Tibial nerve (tissue), 4 donors: ENCODE measurements around the gene KRT71. TPM values are rescaled to one million over a fixed set of nuclear protein-coding genes. Genes with fewer than 3 reads are reported as not detected.
A peak's percentile ranks its signal among the peaks of the same experiment; 100 is the strongest.

ENCODE experiments used
- DNase-seq, 2 donors: peaks; one replicate each; pipeline ENCODE4 v3.0.0-alpha.2; 2019; ENCODE audit warnings: low spot score in 2 of 2
- H3K27ac ChIP-seq, 4 donors: fragments of 200-600 bp; sonication (generic) in 3 of 4; one replicate each; pipeline ENCODE4 v1.5.1; 2017 to 2019; ENCODE audit warnings: mild to moderate bottlenecking in 1 of 4
- H3K27me3 ChIP-seq, 2 donors: fragments of 200-600 bp; sonication (generic) in 1 of 2; one replicate each; pipeline versions ENCODE4 v1.5.1 to v1.6.0; 2017 to 2019
- H3K36me3 ChIP-seq, 3 donors: fragments of 200-600 bp; sonication (generic); one replicate each; pipeline ENCODE4 v1.5.1; 2018 to 2019
- H3K4me1 ChIP-seq, 4 donors: fragments of 200-600 bp; sonication (generic) in 3 of 4; one replicate each; pipeline ENCODE4 v1.5.1; 2017 to 2019
- H3K4me3 ChIP-seq, 4 donors: fragments of 200-600 bp; sonication (generic) in 3 of 4; one replicate each; pipeline ENCODE4 v1.5.1; 2017 to 2019; ENCODE audit warnings: mild to moderate bottlenecking in 1 of 4, moderate library complexity in 1 of 4
- H3K9me3 ChIP-seq, 4 donors: fragments of 200-600 bp; sonication (generic) in 3 of 4; one replicate each; pipeline ENCODE4 v1.5.1; 2017 to 2019
- EP300 ChIP-seq, 2 donors: sonication (generic); formaldehyde crosslinking; IDR thresholded peaks; one replicate each; pipeline ENCODE4 v1.6.1; 2017; ENCODE audit warnings: antibody characterized with exemption in 2 of 2, mild to moderate bottlenecking in 1 of 2
- POLR2A ChIP-seq, 2 donors: fragments of 450-650 bp; IDR thresholded peaks; one replicate each; pipeline ENCODE4 v1.6.1; 2017; ENCODE audit warnings: antibody characterized with exemption in 2 of 2, mild to moderate bottlenecking in 2 of 2, moderate library complexity in 2 of 2
- WGBS, 2 donors: methylation state at CpG; one replicate each; pipeline ENCODE4 v1.1.5; 2018; 5-methylcytosine and 5-hydroxymethylcytosine counted together
- total RNA-seq, 4 donors: library from RNA; depleted of rRNA; stranded (reverse); fragments of >200 nt; gene quantifications; one replicate each; pipeline ENCODE4 v1.1.0, GENCODE V29; 2016
- TF ChIP-seq, protein P1 (sequence below), 5 experiments: fragments of 200-600 bp in 3 of 5; fragments of 450-650 bp in 2 of 5; sonication (generic) in 3 of 5; IDR thresholded peaks; one replicate each; pipeline ENCODE4 v1.5.1; 2016 to 2019; ENCODE audit warnings: antibody characterized with exemption in 5 of 5, mild to moderate bottlenecking in 3 of 5, moderate library complexity in 2 of 5

Gene KRT71
- total RNA-seq, 4 donors from 2014 or later: not detected

GRCh38 chr12:52495389-52495788 is 57.6 kb downstream of the KRT71 start:
- H3K4me3 ChIP-seq: no peak overlapping the region
- no peaks in the 10 kb centered on the region for H3K36me3 ChIP-seq
- TF ChIP-seq EP300 (IDR thresholded peaks at IDR 0.05): no peak
- TF ChIP-seq, protein P1, sequence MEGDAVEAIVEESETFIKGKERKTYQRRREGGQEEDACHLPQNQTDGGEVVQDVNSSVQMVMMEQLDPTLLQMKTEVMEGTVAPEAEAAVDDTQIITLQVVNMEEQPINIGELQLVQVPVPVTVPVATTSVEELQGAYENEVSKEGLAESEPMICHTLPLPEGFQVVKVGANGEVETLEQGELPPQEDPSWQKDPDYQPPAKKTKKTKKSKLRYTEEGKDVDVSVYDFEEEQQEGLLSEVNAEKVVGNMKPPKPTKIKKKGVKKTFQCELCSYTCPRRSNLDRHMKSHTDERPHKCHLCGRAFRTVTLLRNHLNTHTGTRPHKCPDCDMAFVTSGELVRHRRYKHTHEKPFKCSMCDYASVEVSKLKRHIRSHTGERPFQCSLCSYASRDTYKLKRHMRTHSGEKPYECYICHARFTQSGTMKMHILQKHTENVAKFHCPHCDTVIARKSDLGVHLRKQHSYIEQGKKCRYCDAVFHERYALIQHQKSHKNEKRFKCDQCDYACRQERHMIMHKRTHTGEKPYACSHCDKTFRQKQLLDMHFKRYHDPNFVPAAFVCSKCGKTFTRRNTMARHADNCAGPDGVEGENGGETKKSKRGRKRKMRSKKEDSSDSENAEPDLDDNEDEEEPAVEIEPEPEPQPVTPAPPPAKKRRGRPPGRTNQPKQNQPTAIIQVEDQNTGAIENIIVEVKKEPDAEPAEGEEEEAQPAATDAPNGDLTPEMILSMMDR (IDR thresholded peaks at IDR 0.05): no peak
- TF ChIP-seq POLR2A (IDR thresholded peaks at IDR 0.05): no peak
- DNase-seq: no peak
- 36 to 47% methylated on average over 3 of the region's 3 CpGs for WGBS, 2 donors
- H3K27ac ChIP-seq: peak overlapping the region in 3 of 4 donors; percentile 19 to 85 (median 80)
- H3K4me1 ChIP-seq: peaks cover 0 to 36% (median 6%) of the 10 kb centered on the region in 4 donors
- H3K9me3 ChIP-seq: no peaks in the 10 kb centered on the region
- H3K27me3 ChIP-seq: no peaks in the 10 kb centered on the region

DNA sequence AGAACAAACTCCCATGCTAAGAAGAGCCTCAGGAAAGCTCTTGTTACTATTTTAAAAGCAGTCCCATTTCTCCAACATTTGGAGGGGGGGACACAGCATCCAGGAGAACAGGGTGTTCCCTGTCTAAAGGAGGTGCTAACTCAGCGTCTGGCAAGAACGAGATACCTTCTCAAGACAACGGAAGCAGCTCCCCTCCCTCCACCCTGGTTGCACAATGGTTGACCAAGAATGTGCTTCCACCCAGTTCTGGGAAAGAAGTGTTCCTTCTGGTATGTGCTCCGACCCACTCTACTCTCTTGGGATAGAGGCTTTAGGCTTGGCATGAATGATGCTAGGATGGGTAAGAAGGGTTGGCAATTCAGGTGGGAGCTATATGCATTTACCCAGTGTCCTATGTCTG is 58.4 kb downstream of the KRT71 start:
- peaks cover 0 to 36% (median 6%) of the 10 kb centered on the region in 4 donors for H3K4me1 ChIP-seq
- no peaks in the 10 kb centered on the region for H3K36me3 ChIP-seq
- H3K9me3 ChIP-seq: no peaks in the 10 kb centered on the region
- H3K4me3 ChIP-seq: no peak overlapping the region
- WGBS, 2 donors: 29 to 51% methylated on average over 4 of the region's 4 CpGs
- no peaks in the 10 kb centered on the region for H3K27me3 ChIP-seq
- TF ChIP-seq POLR2A (IDR thresholded peaks at IDR 0.05) (no peak), EP300 (IDR thresholded peaks at IDR 0.05) (peak; percentile 85 to 93)
- peak in 1 of 2 donors; percentile 66 for DNase-seq
- peak overlapping the region in 2 of 4 donors; percentile 56 to 85 for H3K27ac ChIP-seq

DNA sequence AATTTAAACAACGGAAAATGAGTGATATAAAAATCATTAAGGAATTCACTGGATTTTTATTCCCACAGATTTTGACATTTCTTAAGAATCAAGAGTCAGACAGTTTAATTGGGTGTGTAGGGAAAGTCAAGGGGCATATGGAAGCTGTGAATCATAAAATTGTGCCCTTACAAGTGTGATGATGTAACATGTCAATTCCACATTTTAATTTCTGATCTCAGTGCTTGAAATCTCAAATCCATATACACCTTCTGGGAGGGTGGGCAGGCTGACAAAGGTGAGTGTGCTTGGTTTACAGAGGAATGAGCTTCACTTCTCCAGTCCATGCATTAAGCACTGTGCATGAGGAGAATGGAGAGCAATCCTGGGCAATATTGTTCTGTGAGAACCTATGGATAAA is 58.8 kb downstream of the KRT71 start:
- TF ChIP-seq EP300 (IDR thresholded peaks at IDR 0.05) (no peak), POLR2A (IDR thresholded peaks at IDR 0.05) (no peak)
- TF ChIP-seq, protein P1 (IDR thresholded peaks at IDR 0.05): no peak
- Histone ChIP-seq H3K27me3 (no peaks in the 10 kb centered on the region), H3K9me3 (no peaks in the 10 kb centered on the region), H3K4me1 (peaks cover 0 to 36% (median 6%) of the 10 kb centered on the region in 4 donors), H3K27ac (peak overlapping the region in 3 of 4 donors; percentile 15 to 76 (median 56)), H3K4me3 (no peak overlapping the region), H3K36me3 (no peaks in the 10 kb centered on the region)
- WGBS, 2 donors: 82 to 83% methylated on average over 1 of the region's 1 CpG
- DNase-seq: no peak

Other genes starting within 250 kb of the KRT71 start
- not detected for gene KRT83, start 231.7 kb downstream of the KRT71 start, total RNA-seq
- not detected for gene KRT85, start 185.7 kb downstream of the KRT71 start, total RNA-seq
- not detected for gene KRT84, start 167.5 kb downstream of the KRT71 start, total RNA-seq
- gene KRT82, start 146.8 kb downstream of the KRT71 start, total RNA-seq: not detected
- gene KRT75, start 118.8 kb downstream of the KRT71 start, total RNA-seq: not detected
- gene KRT6B, start 101.0 kb downstream of the KRT71 start, total RNA-seq: not detected
- gene KRT6C, start 79.3 kb downstream of the KRT71 start, total RNA-seq: not detected
- gene KRT6A, start 59.9 kb downstream of the KRT71 start, total RNA-seq: under 1 TPM in 1 of 4 donors, not detected in 3; 0.30 TPM
- 1 to 10 TPM in 1 of 4 donors, under 1 TPM in 1, not detected in 2; 0.22 to 2.7 TPM for gene KRT5, start 32.8 kb downstream of the KRT71 start, total RNA-seq
- not detected for gene KRT74, start 20.7 kb upstream of the KRT71 start, total RNA-seq
- gene KRT72, start 48.3 kb upstream of the KRT71 start, total RNA-seq: not detected
- not detected for gene KRT73, start 65.4 kb upstream of the KRT71 start, total RNA-seq
- gene KRT2, start 99.1 kb upstream of the KRT71 start, total RNA-seq: not detected
- gene KRT1, start 127.3 kb upstream of the KRT71 start, total RNA-seq: not detected
- not detected for gene KRT77, start 150.4 kb upstream of the KRT71 start, total RNA-seq
- gene KRT76, start 224.2 kb upstream of the KRT71 start, total RNA-seq: not detected
- not detected for gene KRT3, start 243.0 kb upstream of the KRT71 start, total RNA-seq